Gastroesophageal sphincter (tissue), 4 donors: ENCODE results near the gene COA5. TPM values are rescaled to one million over a fixed set of nuclear protein-coding genes. Genes with fewer than 3 reads are reported as not detected.

Source experiments
- ATAC-seq: fragments of 150-250 bp; one replicate; pipeline ENCODE4 v1.9.1; 2016; ENCODE audit warnings: mild to moderate bottlenecking, moderate library complexity
- H3K27ac ChIP-seq, 4 donors: fragments of 200-600 bp; sonication (generic) in 3 of 4; 1 replicate in 3 of 4; 2 replicates in 1 of 4; pipeline ENCODE4 v1.5.1; 2016 to 2019
- H3K27me3 ChIP-seq: fragments of 200-600 bp; sonication (generic); one replicate; pipeline ENCODE4 v1.5.1; 2019
- H3K36me3 ChIP-seq, 2 donors: fragments of 200-600 bp; sonication (generic); one replicate each; pipeline ENCODE4 v1.5.1; 2019; ENCODE audit warnings: control low read depth in 1 of 2
- H3K4me1 ChIP-seq, 3 donors: fragments of 200-600 bp; sonication (generic); 1 replicate in 2 of 3; 2 replicates in 1 of 3; pipeline ENCODE4 v1.5.1; 2016 to 2019; ENCODE audit warnings: control low read depth in 2 of 3
- H3K4me3 ChIP-seq, 2 donors: fragments of 200-600 bp; sonication (generic); one replicate each; pipeline ENCODE4 v1.5.1; 2019; ENCODE audit warnings: mild to moderate bottlenecking in 1 of 2, moderate library complexity in 1 of 2
- H3K9me3 ChIP-seq, 3 donors: fragments of 200-600 bp; sonication (generic); one replicate each; pipeline ENCODE4 v1.5.1; 2017 to 2019; ENCODE audit warnings: control low read depth in 2 of 3
- EP300 ChIP-seq: sonication (generic); formaldehyde crosslinking; IDR thresholded peaks from one replicate; pipeline ENCODE4 v1.6.1; 2017; ENCODE audit warnings: antibody characterized with exemption, mild to moderate bottlenecking
- POLR2A ChIP-seq, 2 donors: fragments of 450-650 bp; IDR thresholded peaks; one replicate each; pipeline ENCODE4 v1.6.1; 2017; ENCODE audit warnings: antibody characterized with exemption in 2 of 2, mild to moderate bottlenecking in 2 of 2, moderate library complexity in 1 of 2
- POLR2AphosphoS5 ChIP-seq: sonication (generic); formaldehyde crosslinking; IDR thresholded peaks from one replicate; pipeline ENCODE4 v1.6.1; 2017; ENCODE audit warnings: antibody characterized with exemption
- WGBS, 2 donors: methylation state at CpG; one replicate each; pipeline ENCODE4 v1.1.5; 2018; ENCODE audit warnings: low coverage in 1 of 2; 5-methylcytosine and 5-hydroxymethylcytosine counted together
- total RNA-seq, 4 donors: library from RNA; depleted of rRNA; stranded (reverse); fragments of >200 nt; gene quantifications; one replicate each; pipeline ENCODE4 v1.1.0, GENCODE V29; 2016
- TF ChIP-seq, protein P1 (sequence below), 4 experiments: fragments of 200-600 bp in 2 of 4; fragments of 450-650 bp in 2 of 4; sonication (generic) in 1 of 4; IDR thresholded peaks; one replicate each; pipeline ENCODE4 v1.5.1; 2017 to 2019; ENCODE audit warnings: antibody characterized with exemption in 4 of 4, mild to moderate bottlenecking in 2 of 4, moderate library complexity in 2 of 4

COA5 gene
- total RNA-seq, 4 donors from 2014 or later: 35.1 to 64.9 (median 42.3) TPM

DNA sequence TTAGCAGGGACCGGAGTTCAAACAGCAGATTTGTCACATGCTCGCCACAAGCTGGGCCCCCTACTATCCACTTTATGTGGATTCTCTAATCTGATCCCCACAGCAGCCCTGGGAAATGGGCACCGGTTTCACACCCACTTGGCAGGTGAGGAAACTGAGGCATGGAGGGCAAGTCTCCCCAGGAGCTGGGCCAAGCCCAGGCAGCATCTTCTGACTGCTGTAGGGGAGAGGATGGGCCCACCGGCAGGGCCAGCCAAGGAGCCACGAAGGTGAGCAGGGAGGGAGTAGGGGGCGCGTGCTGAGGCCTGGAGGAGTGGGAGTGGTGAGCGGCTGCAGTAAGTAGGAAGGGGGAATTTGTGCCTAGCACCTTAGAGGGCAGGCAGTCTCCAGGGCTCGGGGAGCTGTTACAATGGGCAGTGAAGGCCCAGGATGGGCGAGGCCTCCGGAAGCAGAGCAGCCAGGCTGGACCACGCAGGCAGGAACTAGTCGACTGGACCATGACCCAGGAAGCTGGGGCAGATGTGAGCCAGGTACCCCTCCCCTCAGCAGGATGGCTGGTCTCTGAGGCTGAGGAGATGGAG is 37.1 kb downstream of the COA5 start:
- H3K36me3 ChIP-seq: peaks cover 0 to 100% of the 10 kb centered on the region in 2 donors
- 80 to 83% methylated on average over 1 to 3 of the region's 13 CpGs for WGBS, 2 donors
- no peaks in the 10 kb centered on the region for H3K4me1 ChIP-seq
- H3K27ac ChIP-seq: no peak overlapping the region
- ATAC-seq: no peak
- H3K27me3 ChIP-seq: no peaks in the 10 kb centered on the region
- TF ChIP-seq, protein P1, sequence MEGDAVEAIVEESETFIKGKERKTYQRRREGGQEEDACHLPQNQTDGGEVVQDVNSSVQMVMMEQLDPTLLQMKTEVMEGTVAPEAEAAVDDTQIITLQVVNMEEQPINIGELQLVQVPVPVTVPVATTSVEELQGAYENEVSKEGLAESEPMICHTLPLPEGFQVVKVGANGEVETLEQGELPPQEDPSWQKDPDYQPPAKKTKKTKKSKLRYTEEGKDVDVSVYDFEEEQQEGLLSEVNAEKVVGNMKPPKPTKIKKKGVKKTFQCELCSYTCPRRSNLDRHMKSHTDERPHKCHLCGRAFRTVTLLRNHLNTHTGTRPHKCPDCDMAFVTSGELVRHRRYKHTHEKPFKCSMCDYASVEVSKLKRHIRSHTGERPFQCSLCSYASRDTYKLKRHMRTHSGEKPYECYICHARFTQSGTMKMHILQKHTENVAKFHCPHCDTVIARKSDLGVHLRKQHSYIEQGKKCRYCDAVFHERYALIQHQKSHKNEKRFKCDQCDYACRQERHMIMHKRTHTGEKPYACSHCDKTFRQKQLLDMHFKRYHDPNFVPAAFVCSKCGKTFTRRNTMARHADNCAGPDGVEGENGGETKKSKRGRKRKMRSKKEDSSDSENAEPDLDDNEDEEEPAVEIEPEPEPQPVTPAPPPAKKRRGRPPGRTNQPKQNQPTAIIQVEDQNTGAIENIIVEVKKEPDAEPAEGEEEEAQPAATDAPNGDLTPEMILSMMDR (IDR thresholded peaks at IDR 0.05): no peak
- TF ChIP-seq EP300 (no peak), POLR2AphosphoS5 (no peak), POLR2A (IDR thresholded peaks at IDR 0.05) (no peak)
- H3K9me3 ChIP-seq: no peaks in the 10 kb centered on the region
- no peak overlapping the region for H3K4me3 ChIP-seq

DNA sequence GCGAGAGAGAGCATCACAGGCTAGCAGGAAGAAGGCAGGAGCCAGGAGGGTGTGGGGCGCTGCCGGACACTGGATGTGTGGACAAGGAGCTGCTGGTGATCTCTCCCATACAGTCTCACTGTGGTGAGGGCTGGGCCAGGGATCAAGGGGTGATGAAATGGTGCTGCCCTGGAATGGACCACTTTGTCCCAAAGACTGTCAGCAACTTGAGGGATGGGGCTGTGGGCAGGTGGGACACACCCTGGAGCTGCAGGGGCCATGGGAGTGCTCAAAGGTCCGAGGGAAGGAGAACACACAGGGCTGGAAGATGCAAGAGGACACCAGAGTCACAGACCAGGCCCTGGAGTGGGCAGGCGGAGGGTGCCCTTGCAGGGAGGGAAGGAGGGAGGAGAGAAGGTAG is 38.0 kb downstream of the COA5 start:
- H3K27ac ChIP-seq: no peak overlapping the region
- H3K4me1 ChIP-seq: no peaks in the 10 kb centered on the region
- H3K27me3 ChIP-seq: no peaks in the 10 kb centered on the region
- no peaks in the 10 kb centered on the region for H3K9me3 ChIP-seq
- TF ChIP-seq EP300 (no peak), POLR2A (IDR thresholded peaks at IDR 0.05) (no peak)
- TF ChIP-seq, protein P1 (IDR thresholded peaks at IDR 0.05): no peak
- H3K4me3 ChIP-seq: no peak overlapping the region
- ATAC-seq: no peak
- 75 to 95% methylated on average over 2 to 3 of the region's 5 CpGs for WGBS, 2 donors
- peaks cover 0 to 100% of the 10 kb centered on the region in 2 donors for H3K36me3 ChIP-seq

DNA sequence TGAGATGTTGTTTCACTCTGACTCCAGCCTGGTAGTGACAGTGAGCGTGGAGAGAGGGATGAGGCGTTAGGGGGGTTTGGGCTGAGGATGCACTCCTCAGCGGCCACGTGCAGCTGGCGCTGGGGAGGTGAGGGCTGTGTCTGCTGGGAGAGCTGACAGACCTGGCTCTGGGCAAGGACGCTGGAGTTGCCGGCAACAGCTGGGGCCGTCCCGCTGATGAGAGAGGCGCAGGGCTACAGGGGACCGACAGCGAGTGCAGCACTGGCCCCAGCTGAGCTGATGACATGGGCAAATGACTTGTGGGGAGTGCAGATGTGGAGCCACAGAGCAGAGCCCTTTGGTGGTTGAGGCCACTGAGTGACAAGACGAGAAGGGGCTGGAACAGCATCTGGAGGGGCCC is 38.4 kb downstream of the COA5 start:
- Histone ChIP-seq H3K27me3 (no peaks in the 10 kb centered on the region), H3K9me3 (no peaks in the 10 kb centered on the region), H3K4me3 (no peak overlapping the region), H3K36me3 (peaks cover 0 to 100% of the 10 kb centered on the region in 2 donors), H3K4me1 (no peaks in the 10 kb centered on the region), H3K27ac (no peak overlapping the region)
- 98 to 100% methylated on average over 2 to 7 of the region's 13 CpGs for WGBS, 2 donors
- TF ChIP-seq POLR2AphosphoS5 (no peak), EP300 (no peak), POLR2A (IDR thresholded peaks at IDR 0.05) (no peak)
- TF ChIP-seq, protein P1 (IDR thresholded peaks at IDR 0.05): no peak
- no peak for ATAC-seq

DNA sequence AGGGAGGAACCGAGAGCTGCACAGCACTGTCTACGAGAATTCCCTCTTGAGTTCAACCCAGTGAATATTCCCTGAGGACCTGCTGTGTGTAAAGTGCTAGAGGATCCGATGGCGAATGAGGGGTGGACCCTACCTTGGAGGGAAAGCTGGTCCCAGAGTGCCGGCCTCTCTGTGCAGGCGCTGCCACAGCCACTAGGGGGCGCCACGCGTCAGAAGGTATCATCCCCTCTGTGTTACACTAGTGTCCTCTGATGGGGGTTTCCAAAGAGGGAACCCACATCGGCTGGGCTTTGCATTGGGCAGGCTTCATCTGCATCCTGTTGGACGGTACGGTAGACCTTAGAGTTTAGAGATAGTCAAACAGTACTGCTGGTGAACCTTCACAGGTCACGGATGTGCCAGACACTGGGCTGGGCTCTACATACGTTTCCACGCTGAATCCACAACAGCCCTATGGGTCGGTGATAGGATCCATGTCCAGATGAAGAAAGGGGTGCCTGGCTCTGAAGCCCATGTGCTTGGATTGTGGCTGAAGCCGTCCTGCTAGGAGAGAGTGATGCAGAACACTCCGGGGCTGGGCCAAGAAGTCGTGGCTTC is 39.0 kb downstream of the COA5 start:
- H3K4me1 ChIP-seq: no peaks in the 10 kb centered on the region
- no peaks in the 10 kb centered on the region for H3K27me3 ChIP-seq
- no peak overlapping the region for H3K27ac ChIP-seq
- H3K36me3 ChIP-seq: peaks cover 0 to 100% of the 10 kb centered on the region in 2 donors
- H3K9me3 ChIP-seq: no peaks in the 10 kb centered on the region
- no peak for TF ChIP-seq POLR2AphosphoS5
- TF ChIP-seq, protein P1 (IDR thresholded peaks at IDR 0.05): peak in 3 of 4 experiments; percentile 54 to 77 (median 71)
- 75 to 87% methylated on average over 3 to 8 of the region's 19 CpGs for WGBS, 2 donors
- no peak overlapping the region for H3K4me3 ChIP-seq
- ATAC-seq: peak; percentile 43
